ENCODE data around the gene MRRF.

MRRF gene

GRCh38 chr9:122264360-122265148 is at the start of gene MRRF, which contains the start of gene RBM18:
Gene MRRF (plus strand): TSS chr9:122264882. CDS start chr9:122270892, 6,010 bp downstream.
Gene RBM18 (minus strand): TSS chr9:122264840. CDS start chr9:122261492, 3,348 bp downstream.
- peak; percentile 92 for DNase-seq

DNA sequence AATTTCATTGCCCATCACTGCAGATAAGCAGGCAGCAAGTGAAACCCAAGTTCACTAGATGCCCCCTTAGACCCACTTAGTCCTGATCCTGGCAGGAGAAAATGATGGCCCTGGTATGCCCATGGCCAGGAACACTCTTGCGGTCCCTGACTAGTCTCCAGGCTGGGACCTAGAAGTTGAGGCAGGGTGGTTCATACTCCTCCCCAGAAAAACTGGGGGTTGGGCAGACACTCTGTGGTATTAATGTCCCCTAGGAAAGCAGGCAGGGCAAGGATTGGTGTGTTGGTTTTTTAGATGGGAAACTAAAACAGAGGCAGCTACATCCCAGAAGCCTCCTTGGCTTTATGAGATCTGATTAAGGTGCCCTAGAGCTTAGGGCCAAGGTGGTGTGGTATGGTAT is 49.0 kb upstream of the MRRF start:
- no peak for DNase-seq

DNA sequence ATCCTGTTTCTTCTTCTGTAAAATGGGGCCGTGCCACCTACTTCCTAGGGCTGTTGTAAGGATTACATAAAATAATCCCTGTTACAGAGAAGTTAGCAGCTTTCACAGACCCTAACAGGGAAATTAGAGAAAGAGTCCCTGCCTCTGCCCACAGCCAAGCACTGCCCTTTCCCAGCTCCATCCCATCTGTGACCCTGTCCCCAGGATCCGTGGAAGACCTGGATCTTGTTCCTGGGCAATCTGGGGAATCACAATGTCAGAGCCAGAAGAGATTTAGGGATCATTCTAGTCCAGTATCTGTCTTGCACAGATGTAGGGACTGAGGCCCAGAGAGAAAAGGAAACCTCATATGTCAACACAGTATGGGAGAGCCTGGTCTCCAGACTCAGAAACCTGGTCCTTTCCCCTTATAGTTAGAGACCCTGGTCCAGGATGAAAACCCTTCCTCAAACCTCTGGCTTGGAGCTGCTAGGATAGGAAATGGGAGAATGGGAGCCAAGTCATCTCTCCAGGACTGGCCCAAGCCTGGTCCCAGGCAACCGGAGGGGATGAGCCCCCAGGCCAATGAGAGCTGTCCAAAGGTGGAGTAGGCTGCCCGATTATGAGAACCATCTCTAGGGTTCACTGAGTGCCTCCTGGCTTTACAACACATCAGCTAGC is 48.4 kb upstream of the MRRF start:
- DNase-seq: no peak

DNA sequence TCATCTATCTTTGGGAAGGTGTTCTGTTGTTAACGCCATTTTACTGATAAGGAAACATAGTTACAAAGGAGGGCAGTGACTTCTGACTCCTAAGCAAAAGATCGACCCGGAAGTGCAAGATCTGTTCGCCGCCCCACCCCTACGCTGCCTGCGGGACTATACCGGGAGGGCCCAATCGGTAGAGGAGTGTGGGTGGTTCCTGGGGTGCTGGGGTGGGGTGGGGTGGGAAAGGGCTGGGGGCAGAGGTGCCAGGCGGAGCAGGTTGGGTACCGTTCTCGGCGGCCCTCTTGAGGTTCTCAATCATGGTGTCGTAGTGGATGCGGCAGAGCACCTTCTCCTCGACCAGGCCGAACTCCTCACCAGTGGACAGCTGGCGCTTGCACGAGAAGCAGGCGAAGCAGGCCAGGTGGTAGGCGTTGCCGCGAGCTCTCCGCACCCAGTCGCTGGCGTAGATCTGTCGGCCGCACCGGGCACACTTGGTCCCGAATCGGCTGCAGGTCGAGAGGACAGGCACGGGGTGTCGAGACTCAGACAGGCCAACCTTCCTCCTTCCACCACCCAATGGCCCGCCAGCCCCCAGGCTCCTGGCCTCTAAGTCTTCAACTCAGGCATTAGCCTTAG is 47.8 kb upstream of the MRRF start:
- DNase-seq: no peak

- no peak for DNase-seq
Measured at GRCh38 chr9:122217640-122218039, 47.0 kb upstream of the MRRF start.

GRCh38 chr9:122218071-122218934 is 46.4 kb upstream of the MRRF start:
- DNase-seq: no peak

DNA sequence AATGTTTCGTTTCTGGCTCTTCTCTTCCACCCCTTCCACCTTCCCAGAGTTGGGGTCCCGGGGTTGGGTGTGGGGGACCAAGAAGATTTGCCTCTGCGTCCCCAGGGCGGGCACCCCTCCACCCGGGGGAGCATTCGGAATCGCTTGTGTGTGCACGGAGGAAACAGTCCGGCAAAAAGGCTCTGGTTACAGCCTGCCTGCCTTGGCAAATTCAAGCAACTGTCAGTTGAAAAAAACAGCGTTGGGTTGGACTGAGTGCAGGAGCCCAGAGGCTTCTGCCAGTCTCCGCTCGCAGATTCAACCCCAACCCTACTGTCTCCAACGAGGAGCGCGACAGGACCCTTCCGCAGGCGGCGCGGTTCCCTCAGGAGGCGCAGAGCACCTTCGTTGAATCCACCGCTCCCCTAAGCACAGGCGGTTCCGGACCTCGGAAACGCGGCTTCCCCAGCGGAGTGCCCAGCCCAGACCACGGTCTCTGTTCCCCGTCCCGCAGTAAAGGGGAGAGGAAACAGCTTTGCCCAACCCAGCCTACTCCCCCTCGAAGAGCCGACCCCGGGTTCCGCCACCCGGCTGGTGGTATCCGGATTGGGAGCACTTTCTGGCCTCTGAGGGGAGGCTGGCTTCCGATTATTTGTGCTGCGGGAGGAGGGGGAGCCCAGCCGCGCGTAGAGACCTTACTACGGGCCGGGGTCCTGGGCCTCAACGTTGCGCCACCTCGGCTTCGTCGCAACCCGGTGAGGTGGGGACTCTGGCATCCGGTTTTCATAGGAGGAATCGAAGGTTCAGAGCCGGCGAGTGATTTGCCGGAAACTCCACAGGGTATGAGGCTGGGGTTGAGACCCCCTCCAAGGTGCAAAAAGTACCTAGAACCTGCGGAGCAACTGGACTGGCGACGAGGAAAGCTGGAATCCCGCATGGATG is 45.5 kb upstream of the MRRF start:
- no peak for DNase-seq

DNA sequence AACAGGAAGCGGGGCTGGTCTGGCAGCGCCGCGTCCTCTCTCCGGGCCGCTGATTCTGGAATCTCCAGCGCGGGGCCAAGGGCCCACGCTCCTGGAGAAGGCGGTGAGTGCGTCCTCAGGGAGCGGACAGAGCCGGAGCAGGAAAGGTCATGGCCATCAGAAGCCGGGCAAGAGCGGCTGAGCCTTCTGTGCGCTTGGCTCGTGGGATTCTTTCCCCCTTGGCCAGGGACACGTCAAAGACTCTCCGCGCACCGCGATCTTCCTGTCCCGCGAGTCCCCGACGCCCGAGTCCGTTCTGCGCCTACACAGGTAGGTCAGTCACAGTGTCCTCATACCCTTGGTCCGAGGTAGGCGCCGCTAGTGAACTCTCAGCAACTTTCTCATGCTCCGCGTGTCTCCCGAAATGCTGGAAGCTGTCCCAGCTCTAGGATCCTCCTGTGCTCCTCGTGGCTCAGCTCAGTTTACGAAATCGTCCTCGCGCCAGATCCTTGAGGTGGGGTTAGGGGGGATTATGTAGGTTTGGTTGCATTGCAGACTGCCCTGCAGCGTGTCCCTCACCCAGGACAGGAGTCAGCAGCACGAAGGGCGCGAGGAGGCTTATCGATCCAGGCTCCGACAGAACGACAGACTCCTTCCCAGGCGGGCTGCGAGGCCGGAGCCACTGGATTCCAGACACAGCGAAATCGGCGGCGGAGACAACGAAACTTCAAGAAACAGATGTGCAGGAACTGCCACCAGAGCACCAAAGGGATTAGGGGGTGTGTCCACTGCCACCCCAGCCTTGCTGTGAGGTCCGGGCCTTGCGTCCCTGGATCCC is 44.6 kb upstream of the MRRF start:
- no peak for DNase-seq

GRCh38 chr9:122220673-122221182 is 44.0 kb upstream of the MRRF start:
- DNase-seq: no peak

DNA sequence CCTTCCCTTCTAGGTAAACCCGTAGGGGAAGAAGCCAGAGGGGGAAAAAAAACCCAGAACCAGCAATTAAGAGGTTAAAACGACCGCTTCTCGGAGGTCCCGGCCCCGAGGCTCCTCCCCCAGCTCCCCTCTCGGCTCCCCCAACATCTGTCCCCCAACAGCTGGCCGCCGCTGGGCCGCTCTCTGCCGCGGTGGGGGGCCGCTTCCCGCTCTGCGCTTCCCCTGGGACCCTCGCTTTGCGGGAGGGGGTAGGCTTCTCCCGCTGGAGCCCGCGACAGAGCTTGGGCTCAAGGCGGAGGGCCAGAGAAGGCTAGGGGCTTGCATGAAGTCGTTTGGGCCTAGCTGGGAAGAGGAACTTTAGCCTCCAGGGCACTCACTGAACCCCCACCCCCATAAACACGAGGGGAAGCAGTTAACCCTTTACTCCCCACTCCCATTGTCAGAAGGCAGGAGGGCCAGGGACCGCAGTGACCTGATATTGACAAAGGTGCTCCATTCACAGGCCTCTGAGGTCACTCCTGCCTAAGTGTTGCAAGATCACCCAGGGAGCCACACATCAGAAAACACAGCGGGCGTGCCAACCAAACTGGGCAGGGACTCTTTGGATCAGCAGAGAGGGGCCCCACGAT is 43.4 kb upstream of the MRRF start:
- no peak for DNase-seq

GRCh38 chr9:122222791-122223190 is 41.9 kb upstream of the MRRF start:
- no peak for DNase-seq

GRCh38 chr9:122223435-122223834 is 41.2 kb upstream of the MRRF start:
- DNase-seq: no peak

- DNase-seq: no peak
Measured at GRCh38 chr9:122225312-122226141, 39.2 kb upstream of the MRRF start.

- DNase-seq: no peak
Measured at GRCh38 chr9:122226142-122226757, 38.4 kb upstream of the MRRF start.

DNA sequence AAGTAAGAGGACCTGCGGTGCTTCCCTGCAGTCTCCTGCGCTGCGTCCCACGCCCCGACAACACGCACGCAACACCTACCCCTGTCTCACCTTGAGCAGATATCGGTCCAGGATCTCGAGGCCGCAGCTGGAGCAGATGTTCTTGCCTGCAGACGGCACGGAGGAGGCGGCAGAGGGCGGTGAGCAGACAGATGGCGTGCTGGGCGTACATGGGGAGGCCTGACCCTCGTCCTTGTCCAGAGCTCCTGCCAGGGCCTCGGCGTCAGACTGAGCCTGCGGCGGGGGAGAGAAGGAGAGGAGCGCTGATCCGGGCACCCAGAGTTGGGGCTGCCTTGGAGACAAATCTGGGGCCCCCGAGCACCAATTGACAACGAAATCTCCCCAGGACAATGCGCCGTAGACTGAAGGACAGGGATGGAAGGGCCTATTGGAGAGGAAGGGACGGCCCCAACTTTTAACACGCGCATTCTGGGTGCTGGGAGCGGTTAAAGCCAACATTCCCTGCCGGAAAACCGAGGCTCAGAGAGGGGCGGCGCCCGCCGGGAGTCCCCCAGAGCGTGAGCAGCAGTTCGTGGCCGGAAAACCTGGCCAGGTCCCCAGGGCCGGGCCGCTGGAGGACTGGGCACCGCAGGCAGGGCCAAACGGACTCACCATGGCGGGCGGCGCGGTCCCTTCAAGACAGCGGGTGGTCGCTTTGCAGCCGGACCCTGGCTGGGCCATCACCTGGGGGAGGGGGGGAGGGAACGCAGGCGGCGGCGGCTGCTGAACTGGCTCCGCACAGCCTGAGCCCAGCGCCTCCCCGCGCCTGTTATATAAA is 37.7 kb upstream of the MRRF start:
- no peak for DNase-seq

DNA sequence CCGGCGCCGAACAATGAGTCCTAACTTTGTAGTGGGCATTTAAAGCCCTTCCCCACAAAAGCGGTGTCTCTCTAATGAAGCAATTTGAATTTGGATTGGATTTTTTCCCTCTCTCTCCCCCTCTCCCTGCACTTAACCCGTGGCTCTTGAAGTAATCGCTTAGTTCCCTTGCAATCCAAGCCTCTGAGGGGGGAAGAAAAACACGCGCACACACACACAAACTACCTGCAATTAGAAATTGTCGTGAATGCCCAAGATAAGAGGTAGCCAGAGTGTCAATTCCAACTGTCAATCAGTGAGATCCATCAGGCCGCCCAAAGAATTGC is 37.1 kb upstream of the MRRF start:
- no peak for DNase-seq

GRCh38 chr9:122228191-122228567 is 36.5 kb upstream of the MRRF start:
- no peak for DNase-seq
